Measurements from ENCODE around the gene RGS13.

RGS13 gene, protein sequence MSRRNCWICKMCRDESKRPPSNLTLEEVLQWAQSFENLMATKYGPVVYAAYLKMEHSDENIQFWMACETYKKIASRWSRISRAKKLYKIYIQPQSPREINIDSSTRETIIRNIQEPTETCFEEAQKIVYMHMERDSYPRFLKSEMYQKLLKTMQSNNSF

GRCh38 chr1:192635939-192636338 lies at the start of gene RGS13:
TSS of gene RGS13 (plus strand) at chr1:192636147. CDS start at chr1:192644335, 8,188 bp downstream.
- no peaks in the 10 kb centered on the region for H3K36me3 ChIP-seq (replicated peaks)
- no peaks in the 10 kb centered on the region for H3K27me3 ChIP-seq (replicated peaks)
- no peak for TF ChIP-seq CTCF (IDR thresholded peaks at IDR 0.05; ENCODE audit: low read depth, low read length, missing control alignments)
- H3K4me3 ChIP-seq (ENCODE audit: low read depth, low read length): no peak within 1 kb of the TSS
- in situ Hi-C loops (cut with HindIII; ENCODE audit: low pct_ligation_motif_present, low sequenced_read_pairs): no loop called here
- no peak within 1 kb of the TSS for H3K27ac ChIP-seq
- DNase-seq: no peak

- in situ Hi-C loops (cut with HindIII; ENCODE audit: low pct_ligation_motif_present, low sequenced_read_pairs): no loop called here
- Histone ChIP-seq H3K27me3 (replicated peaks) (no peaks in the 10 kb centered on the region), H3K4me3 (ENCODE audit: low read depth, low read length) (no peak overlapping the region), H3K36me3 (replicated peaks) (no peaks in the 10 kb centered on the region), H3K27ac (no peak overlapping the region)
- no peak for TF ChIP-seq CTCF (IDR thresholded peaks at IDR 0.05; ENCODE audit: low read depth, low read length, missing control alignments)
- DNase-seq: no peak
These were observed 48.3 kb upstream of the RGS13 start for GRCh38 chr1:192587386-192588266.

DNA sequence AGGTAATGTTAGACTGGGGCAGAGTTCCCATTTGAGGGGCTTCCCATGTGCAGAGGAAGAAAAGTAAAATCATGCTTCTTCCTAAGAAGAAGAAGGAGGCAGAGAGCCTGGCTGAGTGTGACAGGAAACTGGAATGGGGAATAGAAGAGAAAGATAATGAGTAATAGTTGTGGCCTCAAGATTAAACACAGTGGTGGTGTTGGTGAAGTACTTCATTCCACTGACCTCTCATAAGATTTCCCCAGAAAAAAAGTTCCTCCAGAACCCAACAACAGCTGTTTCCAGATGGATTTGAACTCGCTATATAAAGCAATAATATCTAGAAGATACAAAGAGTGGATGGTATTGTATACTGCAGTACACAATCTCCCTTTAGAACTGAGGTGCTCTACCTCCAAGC lies 47.4 kb upstream of the RGS13 start:
- Histone ChIP-seq H3K27me3 (replicated peaks) (no peaks in the 10 kb centered on the region), H3K4me3 (ENCODE audit: low read depth, low read length) (no peak overlapping the region), H3K36me3 (replicated peaks) (no peaks in the 10 kb centered on the region), H3K27ac (no peak overlapping the region)
- in situ Hi-C loops (cut with HindIII; ENCODE audit: low pct_ligation_motif_present, low sequenced_read_pairs): no loop called here
- peak; percentile 12 for DNase-seq
- TF ChIP-seq CTCF (IDR thresholded peaks at IDR 0.05; ENCODE audit: low read depth, low read length, missing control alignments): no peak

GRCh38 chr1:192589813-192590212 lies 46.1 kb upstream of the RGS13 start:
- Histone ChIP-seq H3K27me3 (replicated peaks) (no peaks in the 10 kb centered on the region), H3K36me3 (replicated peaks) (no peaks in the 10 kb centered on the region), H3K4me3 (ENCODE audit: low read depth, low read length) (no peak overlapping the region), H3K27ac (no peak overlapping the region)
- no peak for TF ChIP-seq CTCF (IDR thresholded peaks at IDR 0.05; ENCODE audit: low read depth, low read length, missing control alignments)
- in situ Hi-C loops (cut with HindIII; ENCODE audit: low pct_ligation_motif_present, low sequenced_read_pairs): no loop called here
- no peak for DNase-seq

DNA sequence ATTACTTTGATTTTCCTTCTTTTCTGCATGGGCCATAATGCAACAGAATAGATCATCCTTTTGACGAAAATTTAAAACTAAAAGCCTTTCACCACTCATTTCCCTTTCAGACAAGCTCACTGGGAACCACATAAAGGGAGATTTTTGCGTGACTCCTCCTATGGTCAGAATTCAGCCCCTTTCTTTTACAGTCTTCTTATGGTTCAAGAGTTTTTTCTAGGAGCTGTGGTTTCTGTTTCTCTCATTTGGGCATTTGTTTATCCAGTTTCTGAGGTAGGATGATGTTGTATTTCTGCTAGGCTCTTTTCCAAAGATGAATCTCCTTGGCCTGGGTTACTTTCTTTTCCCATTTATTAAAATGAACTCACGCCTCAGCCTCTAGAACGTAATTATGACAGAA lies 43.4 kb upstream of the RGS13 start:
- TF ChIP-seq CTCF (IDR thresholded peaks at IDR 0.05; ENCODE audit: low read depth, low read length, missing control alignments): no peak
- no peak for DNase-seq
- Histone ChIP-seq H3K36me3 (replicated peaks) (no peaks in the 10 kb centered on the region), H3K27me3 (replicated peaks) (no peaks in the 10 kb centered on the region), H3K4me3 (ENCODE audit: low read depth, low read length) (no peak overlapping the region), H3K27ac (no peak overlapping the region)
- in situ Hi-C loops (cut with HindIII; ENCODE audit: low pct_ligation_motif_present, low sequenced_read_pairs): no loop called here
